Kidney (tissue), 14 donors: ENCODE measurements around the gene ALPI. TPM values are rescaled to one million over a fixed set of nuclear protein-coding genes. Genes with fewer than 3 reads are reported as not detected.
A peak's percentile ranks its signal among the peaks of the same experiment; 100 is the strongest.

Experiments used
- DNase-seq, 5 donors: peaks; one replicate each; pipeline ENCODE4 v3.0.0-alpha.2; 2013 to 2020
- FAIRE-seq: peaks from 2 replicates; lab custom pipeline; 2012; peaks lifted over from hg19 to GRCh38; lab: Jason Lieb, UNC
- H3K27ac ChIP-seq, 2 donors: one replicate each; pipeline ENCODE4 v1.7.0; 2013; ENCODE audit warnings: low read depth in 2 of 2, low read length in 2 of 2, inconsistent platforms in 1 of 2
- H3K27me3 ChIP-seq: one replicate; pipeline ENCODE4 v1.7.1; 2013; ENCODE audit warnings: low read length, inconsistent platforms; ENCODE audit not compliant: control insufficient read depth, insufficient read depth
- H3K36me3 ChIP-seq, 3 donors: one replicate each; pipeline versions ENCODE4 v1.7.0 to v1.7.1; 2013; ENCODE audit warnings: low read length in 3 of 3, control low read depth in 1 of 3, inconsistent platforms in 1 of 3; ENCODE audit not compliant: insufficient read depth in 3 of 3, control insufficient read depth in 2 of 3
- H3K4me1 ChIP-seq, 3 donors: one replicate each; pipeline versions ENCODE4 v1.7.0 to v1.7.1; 2013; ENCODE audit warnings: low read length in 3 of 3, inconsistent platforms in 1 of 3, low read depth in 1 of 3; ENCODE audit not compliant: control insufficient read depth in 2 of 3, insufficient read depth in 2 of 3
- H3K4me3 ChIP-seq, 3 donors: one replicate each; pipeline versions ENCODE4 v1.7.0 to v1.8.1; 2013; ENCODE audit warnings: low read length in 3 of 3, control low read depth in 1 of 3, inconsistent platforms in 1 of 3
- H3K9ac ChIP-seq, 3 donors: one replicate each; pipeline versions ENCODE4 v1.7.0 to v1.7.1; 2013; ENCODE audit warnings: low read length in 3 of 3, control low read depth in 1 of 3, inconsistent platforms in 1 of 3
- H3K9me3 ChIP-seq, 3 donors: one replicate each; pipeline versions ENCODE4 v1.7.0 to v1.7.1; 2013; ENCODE audit warnings: low read length in 3 of 3, control low read depth in 1 of 3, inconsistent platforms in 1 of 3; ENCODE audit not compliant: control insufficient read depth in 2 of 3, insufficient read depth in 1 of 3
- intact Hi-C: fragments of 100-400 bp; cut with DNase I; formaldehyde crosslinking; loops from one replicate; pipeline ENCODE4 v1.11.1; 2022
- polyA plus RNA-seq: library from polyadenylated mRNA; stranded (reverse); fragments of 350-450 nt; fragmentation: Illumina TruSeq; extraction: RNeasy Lipid Tissue Mini Kit (QIAGEN cat#74804); gene quantifications from one replicate; pipeline ENCODE4 v1.2.3, GENCODE V29; 2014; ENCODE audit warnings: low read depth, low replicate concordance; ENCODE audit not compliant: insufficient read depth
- total RNA-seq: library from RNA; stranded (reverse); fragmentation: NEBNext Ultra II Directional; extraction: Animal tissue kit (Norgen Biotek cat#: 25700); gene quantifications from one replicate; pipeline ENCODE4 v1.2.1, GENCODE V29; 2021
- TF ChIP-seq, protein P1 (sequence below): IDR thresholded peaks from 3 replicates; pipeline ENCODE4 v1.5.1; 2012; ENCODE audit warnings: mild to moderate bottlenecking, moderate library complexity, borderline replicate concordance; ENCODE audit not compliant: insufficient read depth; ENCODE audit errors: extremely low read depth
- donor health status: control.
- donor health status: control.
- donor health status: control.
- donor health status: control.
- donor health status: control.
- donor health status: DM: yes; HTN: yes; CAD: no.
- donor health status: Normal renal cell carcinoma (clear cell type).

The ALPI gene
- total and polyA plus RNA-seq, 2 donors from 2014 or later = 0.09 to 0.49 TPM

DNA sequence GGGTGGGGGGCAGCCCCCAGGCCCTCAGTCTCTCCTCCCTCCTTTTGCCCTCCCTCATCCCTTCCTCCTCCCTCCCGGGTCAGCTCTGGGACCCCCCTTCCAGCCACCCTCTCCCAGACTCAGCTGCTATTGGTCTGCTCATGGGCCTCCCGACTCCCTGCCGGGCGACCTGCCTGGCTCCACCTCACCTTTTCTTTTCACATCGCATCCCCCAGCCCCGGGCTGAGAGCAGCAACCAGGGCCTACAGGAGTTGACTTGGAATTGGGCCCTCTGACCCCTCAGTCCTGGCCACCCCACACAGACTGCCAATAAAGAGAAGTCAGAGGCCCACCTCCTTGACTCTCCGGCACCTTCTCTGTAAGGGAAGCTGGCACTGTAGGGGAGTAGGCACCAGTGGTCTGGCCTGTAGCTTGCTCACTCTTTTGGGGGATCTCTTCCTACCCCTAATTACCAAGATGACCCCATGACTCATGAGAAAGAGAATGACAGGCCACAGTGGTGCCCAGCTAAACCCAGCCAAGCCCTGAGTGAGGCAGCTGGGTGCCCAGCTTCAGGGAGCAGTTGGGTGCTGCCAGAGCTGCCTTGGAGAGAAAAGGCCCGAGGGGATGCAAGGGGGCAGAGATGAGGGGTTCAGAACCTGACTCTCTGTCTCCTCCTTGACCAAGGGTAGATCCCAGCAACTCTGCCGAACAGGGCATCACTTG lies 33.7 kb downstream of the ALPI start:
- Histone ChIP-seq H3K27me3 (peaks cover 13% of the 10 kb centered on the region), H3K36me3 (no peaks in the 10 kb centered on the region), H3K27ac (no peak overlapping the region), H3K9ac (no peak overlapping the region), H3K9me3 (no peaks in the 10 kb centered on the region), H3K4me3 (no peak overlapping the region), H3K4me1 (no peaks in the 10 kb centered on the region)
- DNase-seq (peak in 2 of 5 donors; percentile 40 to 46), FAIRE-seq (no peak)
- intact Hi-C loops = no loop called here
- TF ChIP-seq, protein P1, sequence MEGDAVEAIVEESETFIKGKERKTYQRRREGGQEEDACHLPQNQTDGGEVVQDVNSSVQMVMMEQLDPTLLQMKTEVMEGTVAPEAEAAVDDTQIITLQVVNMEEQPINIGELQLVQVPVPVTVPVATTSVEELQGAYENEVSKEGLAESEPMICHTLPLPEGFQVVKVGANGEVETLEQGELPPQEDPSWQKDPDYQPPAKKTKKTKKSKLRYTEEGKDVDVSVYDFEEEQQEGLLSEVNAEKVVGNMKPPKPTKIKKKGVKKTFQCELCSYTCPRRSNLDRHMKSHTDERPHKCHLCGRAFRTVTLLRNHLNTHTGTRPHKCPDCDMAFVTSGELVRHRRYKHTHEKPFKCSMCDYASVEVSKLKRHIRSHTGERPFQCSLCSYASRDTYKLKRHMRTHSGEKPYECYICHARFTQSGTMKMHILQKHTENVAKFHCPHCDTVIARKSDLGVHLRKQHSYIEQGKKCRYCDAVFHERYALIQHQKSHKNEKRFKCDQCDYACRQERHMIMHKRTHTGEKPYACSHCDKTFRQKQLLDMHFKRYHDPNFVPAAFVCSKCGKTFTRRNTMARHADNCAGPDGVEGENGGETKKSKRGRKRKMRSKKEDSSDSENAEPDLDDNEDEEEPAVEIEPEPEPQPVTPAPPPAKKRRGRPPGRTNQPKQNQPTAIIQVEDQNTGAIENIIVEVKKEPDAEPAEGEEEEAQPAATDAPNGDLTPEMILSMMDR = no peak

DNA sequence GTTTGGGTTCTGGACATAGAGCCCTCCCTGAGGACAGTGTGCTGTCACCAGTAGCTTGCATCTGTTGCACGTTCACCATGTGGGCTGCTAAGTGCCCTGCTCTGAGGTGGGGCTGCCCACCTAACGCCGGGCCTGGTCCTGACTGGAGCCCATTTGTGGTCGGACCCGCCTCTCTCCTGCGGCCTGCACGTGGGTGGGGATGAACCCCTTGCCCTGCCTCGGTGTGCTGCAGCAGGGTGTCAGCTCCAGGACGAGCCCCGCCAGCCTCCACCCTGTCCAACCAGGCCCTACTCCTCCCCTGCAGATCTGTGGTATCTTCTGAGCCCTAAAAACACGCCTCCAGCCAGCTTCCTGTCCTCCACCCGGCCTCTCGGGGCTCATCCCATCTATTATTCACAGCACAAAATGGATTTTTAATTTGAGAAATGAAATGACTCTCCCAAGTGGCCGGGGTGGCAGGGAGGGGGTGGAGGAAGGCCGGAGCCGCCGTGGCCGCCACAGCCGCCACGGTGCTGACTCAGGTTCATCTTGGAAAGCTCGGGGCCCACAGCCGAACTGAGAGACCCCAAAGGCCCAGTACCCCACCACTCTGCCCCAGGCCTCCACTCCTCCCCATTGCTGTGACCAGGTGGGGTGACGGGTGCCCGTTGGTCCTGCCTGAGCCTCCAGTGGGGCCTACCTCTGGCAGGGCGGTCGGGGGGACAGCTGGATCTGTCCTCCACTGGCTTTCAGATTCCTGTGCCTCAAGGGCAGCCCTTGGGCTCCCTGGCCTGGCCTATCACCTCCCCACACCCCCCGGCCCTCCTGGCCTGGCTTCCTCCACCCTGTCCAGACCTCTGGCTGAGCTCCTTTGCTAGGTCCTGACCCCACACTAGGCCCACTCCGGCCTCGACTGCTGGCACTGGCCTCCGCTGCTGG lies 34.5 kb downstream of the ALPI start:
- TF ChIP-seq, protein P1 = no peak
- no peaks in the 10 kb centered on the region for H3K4me1 ChIP-seq
- H3K27ac ChIP-seq = no peak overlapping the region
- no peaks in the 10 kb centered on the region for H3K9me3 ChIP-seq
- H3K27me3 ChIP-seq = peaks cover 5% of the 10 kb centered on the region
- FAIRE-seq (no peak), DNase-seq (peak in 2 of 5 donors; percentile 47 to 67)
- intact Hi-C loops = no loop called here
- H3K36me3 ChIP-seq = no peaks in the 10 kb centered on the region
- no peak overlapping the region for H3K4me3 ChIP-seq
- H3K9ac ChIP-seq = no peak overlapping the region

- Histone ChIP-seq H3K27me3 (peaks cover 5% of the 10 kb centered on the region), H3K36me3 (no peaks in the 10 kb centered on the region), H3K9me3 (no peaks in the 10 kb centered on the region), H3K4me3 (no peak overlapping the region), H3K27ac (no peak overlapping the region), H3K9ac (no peak overlapping the region), H3K4me1 (no peaks in the 10 kb centered on the region)
- intact Hi-C loops = no loop called here
- TF ChIP-seq, protein P1 = no peak
- FAIRE-seq (no peak), DNase-seq (peak in 2 of 5 donors; percentile 14 to 28)
These were observed 35.3 kb downstream of the ALPI start for GRCh38 chr2:232491139-232491780.
